ES-I3 (cell line): ENCODE measurements around the gene ANLN.

Experiments
- H3K36me3 ChIP-seq: 2 replicates; pipeline ENCODE4 v1.6.1; 2013; ENCODE audit warnings: mild to moderate bottlenecking, low read length, control low read depth, moderate library complexity; ENCODE audit not compliant: insufficient read depth
- H3K4me1 ChIP-seq: 2 replicates; pipeline ENCODE4 v1.6.1; 2013; ENCODE audit warnings: mild to moderate bottlenecking, control low read depth, low read length; ENCODE audit not compliant: insufficient read depth
- H3K9ac ChIP-seq: 2 replicates; pipeline ENCODE4 v1.6.1; 2013; ENCODE audit warnings: low read depth, mild to moderate bottlenecking, low read length, moderate library complexity
- H3K9me3 ChIP-seq: 2 replicates; pipeline ENCODE4 v1.6.1; 2013; ENCODE audit warnings: mild to moderate bottlenecking, low read length, moderate library complexity; ENCODE audit not compliant: control insufficient read depth, insufficient read depth

The ANLN gene

DNA sequence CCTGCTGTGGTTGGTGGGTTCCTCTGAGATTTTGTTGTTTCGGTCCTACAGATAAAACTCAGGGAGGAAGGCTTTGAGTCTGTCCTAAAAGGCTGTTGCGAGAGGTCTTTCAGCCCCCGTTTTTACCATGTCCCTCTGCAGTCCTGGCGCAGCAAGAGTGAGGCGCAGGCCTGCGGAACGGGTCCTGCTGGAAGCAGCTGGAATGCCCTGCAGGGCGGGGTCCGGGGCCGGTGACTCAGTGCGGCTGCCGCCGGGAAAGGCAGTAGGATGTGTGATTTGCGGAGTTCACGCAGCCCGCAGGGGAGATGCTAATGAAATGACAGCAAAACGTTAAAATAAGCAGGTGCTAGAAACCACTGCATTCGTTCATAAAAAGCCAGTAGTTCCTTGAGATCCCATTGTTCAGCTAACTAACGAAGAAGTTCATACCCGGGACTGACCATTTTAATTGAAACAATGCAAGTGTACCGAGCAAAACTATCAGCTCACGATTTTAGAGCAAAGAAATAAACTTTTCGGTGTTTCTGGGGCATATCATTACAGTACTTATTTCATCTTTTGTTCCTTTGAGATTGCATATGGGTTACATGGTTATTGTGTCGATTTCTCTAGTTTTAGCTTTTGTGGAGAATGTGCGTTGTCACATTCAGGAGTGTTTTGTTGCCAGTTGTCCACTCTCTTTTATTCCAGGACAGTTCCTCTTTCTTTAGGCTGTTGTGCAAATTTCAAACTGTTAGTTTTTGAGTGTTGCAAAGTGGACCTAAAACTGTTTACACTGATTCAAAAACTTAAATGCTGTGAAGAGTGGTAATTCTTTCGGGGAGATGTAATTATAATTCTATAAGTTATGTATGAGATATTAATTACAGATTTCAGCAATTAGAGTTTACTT lies 783 bp downstream of the ANLN start:
- H3K4me1 ChIP-seq: peaks cover 24% of the 10 kb centered on the region
- H3K36me3 ChIP-seq: no peaks in the 10 kb centered on the region
- peaks cover 2% of the 10 kb centered on the region for H3K9me3 ChIP-seq
- peak overlapping the region; percentile 87 for H3K9ac ChIP-seq

DNA sequence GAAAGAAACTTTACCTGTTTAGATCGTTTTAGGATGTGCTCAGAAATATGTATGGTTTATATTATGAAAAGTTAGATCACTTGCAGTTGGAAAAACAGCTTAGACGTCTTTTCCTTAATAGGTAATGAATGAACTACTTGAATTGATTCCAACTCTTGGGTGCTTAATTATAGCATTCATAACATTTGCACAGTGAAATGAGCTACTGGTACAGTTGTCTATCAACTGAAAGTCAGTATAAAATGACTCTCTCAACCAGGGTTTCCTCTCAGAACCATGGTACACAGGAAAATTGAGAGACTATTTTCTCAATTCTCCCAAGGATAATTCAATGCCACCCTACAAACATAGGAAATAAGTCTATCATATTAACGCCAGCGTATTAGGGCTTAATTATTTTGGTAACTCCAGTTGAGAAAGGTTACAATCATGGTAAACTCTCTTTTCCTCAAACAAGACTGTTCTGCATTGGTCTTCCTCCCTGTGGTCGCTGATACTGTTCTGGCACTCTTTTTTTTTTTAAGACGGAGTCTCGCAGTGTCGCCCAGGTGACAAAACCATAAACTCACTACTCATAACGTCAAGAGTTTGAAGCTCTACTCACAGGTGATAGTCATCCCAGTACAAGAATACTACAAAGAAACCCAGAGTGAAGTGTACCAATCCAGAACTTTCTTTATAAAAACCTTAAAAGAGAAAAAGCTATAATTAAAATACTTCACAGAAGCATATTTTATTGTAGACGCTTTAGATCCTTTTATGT lies 2.0 kb downstream of the ANLN start:
- Histone ChIP-seq H3K4me1 (peaks cover 24% of the 10 kb centered on the region), H3K36me3 (peaks cover 3% of the 10 kb centered on the region; the same call in 1 of the 2 replicates), H3K9me3 (peaks cover 4% of the 10 kb centered on the region), H3K9ac (peak overlapping the region; percentile 87)

- H3K9ac ChIP-seq: no peak overlapping the region
- H3K4me1 ChIP-seq: peaks cover 24% of the 10 kb centered on the region
- peaks cover 4% of the 10 kb centered on the region for H3K9me3 ChIP-seq
- peaks cover 3% of the 10 kb centered on the region for H3K36me3 ChIP-seq
Measured at GRCh38 chr7:36393826-36394225, 4.2 kb downstream of the ANLN start.

DNA sequence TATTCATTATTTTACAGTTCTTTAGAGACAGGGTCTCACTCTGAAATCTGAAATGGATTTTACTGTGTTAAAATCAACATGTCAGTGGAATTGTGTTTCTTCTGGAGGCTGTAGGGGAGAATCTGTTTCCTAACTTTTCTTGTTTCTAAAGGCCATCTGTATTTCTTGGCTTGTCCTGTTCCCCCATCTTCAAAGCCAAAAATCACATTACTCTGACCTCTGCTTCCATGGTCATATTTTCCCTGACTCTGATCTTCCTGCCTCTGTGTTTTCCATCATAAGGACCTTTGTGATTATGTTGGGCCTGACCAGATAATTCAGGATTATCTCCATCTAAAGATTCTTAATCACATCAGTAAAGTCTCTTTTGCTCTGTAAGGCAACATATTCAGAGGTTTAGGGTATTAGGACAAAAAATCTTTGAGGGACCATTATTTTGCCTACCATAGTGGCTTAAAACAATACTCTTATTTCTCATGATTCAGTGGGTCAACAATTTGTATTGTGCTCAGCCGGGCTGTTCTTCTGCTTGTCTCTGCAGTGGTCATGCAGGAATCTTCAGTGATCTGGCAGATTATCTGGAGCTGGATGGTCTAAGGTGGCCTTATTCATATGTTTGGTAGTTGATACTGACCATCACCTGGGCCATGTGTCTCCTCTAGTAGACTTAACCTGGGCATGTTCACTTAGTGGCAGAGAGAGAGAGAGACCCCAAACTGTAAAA lies 5.7 kb downstream of the ANLN start:
- Histone ChIP-seq H3K9ac (no peak overlapping the region), H3K36me3 (peaks cover 18% of the 10 kb centered on the region), H3K4me1 (peaks cover 24% of the 10 kb centered on the region), H3K9me3 (peaks cover 4% of the 10 kb centered on the region)

DNA sequence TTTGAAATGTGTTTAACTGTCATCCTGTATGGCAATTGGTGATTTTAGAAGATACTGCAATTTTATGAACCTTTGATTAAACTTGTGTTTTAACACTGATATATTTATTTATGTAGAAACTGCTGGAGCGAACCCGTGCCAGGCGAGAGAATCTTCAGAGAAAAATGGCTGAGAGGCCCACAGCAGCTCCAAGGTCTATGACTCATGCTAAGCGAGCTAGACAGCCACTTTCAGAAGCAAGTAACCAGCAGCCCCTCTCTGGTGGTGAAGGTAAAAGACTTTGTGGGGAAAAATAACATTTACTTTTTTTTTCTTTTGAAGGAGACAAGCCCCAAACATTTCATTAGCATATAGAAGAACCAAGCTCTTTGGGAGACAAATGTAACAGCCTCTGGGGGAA lies 6.5 kb downstream of the ANLN start:
- Histone ChIP-seq H3K36me3 (peaks cover 22% of the 10 kb centered on the region), H3K4me1 (peaks cover 23% of the 10 kb centered on the region), H3K9ac (no peak overlapping the region), H3K9me3 (peaks cover 4% of the 10 kb centered on the region)

- no peak overlapping the region for H3K9ac ChIP-seq
- peaks cover 22% of the 10 kb centered on the region for H3K36me3 ChIP-seq
- H3K4me1 ChIP-seq: peaks cover 5% of the 10 kb centered on the region
- H3K9me3 ChIP-seq: peaks cover 4% of the 10 kb centered on the region
Measured at GRCh38 chr7:36400036-36400435, 10.4 kb downstream of the ANLN start.

DNA sequence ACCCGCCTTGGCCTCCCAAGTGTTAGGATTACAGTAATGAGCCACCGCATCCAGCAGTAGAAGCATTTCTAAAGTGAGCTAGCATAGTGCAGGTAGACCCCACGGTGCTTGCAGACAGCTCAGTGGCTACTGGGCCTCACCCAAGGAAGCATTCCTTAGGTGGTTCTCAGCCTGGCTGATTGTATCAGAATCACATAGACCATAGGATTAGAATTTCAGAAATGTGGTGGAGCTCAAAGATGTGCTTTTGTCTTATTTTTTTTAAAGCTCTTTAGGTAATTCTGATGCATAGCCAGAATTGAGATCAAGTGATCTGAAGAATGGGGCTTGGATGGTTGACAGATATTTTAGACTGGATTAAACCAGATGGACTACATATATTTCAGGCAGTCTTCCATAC lies 10.9 kb downstream of the ANLN start:
- Histone ChIP-seq H3K36me3 (peaks cover 22% of the 10 kb centered on the region), H3K9ac (no peak overlapping the region), H3K9me3 (0 out of 2 replicates have a peak, but pooled peaks cover under 1% of the 10 kb centered on the region), H3K4me1 (peaks cover 11% of the 10 kb centered on the region)

GRCh38 chr7:36403452-36403851 lies 13.8 kb downstream of the ANLN start:
- Histone ChIP-seq H3K9me3 (no peaks in the 10 kb centered on the region), H3K4me1 (peaks cover 19% of the 10 kb centered on the region), H3K36me3 (peaks cover 20% of the 10 kb centered on the region), H3K9ac (no peak overlapping the region)

DNA sequence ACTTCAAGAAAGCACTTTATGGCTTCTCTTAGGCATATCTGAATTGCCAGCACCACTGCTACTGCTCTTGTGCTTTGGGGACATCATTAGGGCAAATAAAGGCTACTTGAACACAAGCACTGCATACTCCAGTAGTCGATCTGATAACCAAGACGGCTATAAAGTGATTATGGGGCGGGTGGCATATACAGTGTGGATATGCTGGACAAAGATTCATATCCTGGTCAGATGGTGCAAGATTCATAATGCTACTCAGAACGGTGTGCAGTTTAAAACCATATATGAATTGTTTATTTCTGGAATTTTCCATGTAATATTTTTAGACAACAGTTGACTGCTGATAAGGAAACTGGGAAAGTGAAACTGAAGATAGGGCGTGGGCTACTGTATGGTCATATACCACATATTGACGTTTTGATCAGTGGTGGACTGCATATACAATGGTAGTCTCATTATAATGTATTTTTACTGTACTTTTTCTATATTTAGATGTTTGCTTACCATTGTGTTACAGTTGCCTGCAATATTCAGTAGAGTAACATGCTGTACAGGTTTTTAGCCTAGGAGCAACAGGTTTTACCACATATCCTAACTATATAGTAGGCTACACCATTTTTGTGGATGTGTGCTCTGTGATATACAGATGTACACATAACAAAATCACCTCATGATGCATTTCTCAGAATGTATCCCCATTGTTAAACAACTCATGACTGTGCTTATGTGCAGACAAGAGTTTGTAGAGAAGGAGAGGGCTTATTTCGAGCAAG lies 15.2 kb downstream of the ANLN start:
- Histone ChIP-seq H3K9ac (no peak overlapping the region), H3K9me3 (no peaks in the 10 kb centered on the region), H3K36me3 (peaks cover 17% of the 10 kb centered on the region), H3K4me1 (peaks cover 19% of the 10 kb centered on the region)

GRCh38 chr7:36405409-36405803 lies 15.7 kb downstream of the ANLN start:
- Histone ChIP-seq H3K9me3 (no peaks in the 10 kb centered on the region), H3K4me1 (peaks cover 19% of the 10 kb centered on the region), H3K36me3 (peaks cover 13% of the 10 kb centered on the region), H3K9ac (no peak overlapping the region)

DNA sequence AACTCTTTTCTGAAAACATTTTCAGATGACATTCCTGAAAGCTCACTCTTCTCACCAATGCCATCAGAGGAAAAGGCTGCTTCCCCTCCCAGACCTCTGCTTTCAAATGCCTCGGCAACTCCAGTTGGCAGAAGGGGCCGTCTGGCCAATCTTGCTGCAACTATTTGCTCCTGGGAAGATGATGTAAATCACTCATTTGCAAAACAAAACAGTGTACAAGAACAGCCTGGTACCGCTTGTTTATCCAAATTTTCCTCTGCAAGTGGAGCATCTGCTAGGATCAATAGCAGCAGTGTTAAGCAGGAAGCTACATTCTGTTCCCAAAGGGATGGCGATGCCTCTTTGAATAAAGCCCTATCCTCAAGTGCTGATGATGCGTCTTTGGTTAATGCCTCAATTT lies 16.5 kb downstream of the ANLN start:
- Histone ChIP-seq H3K9me3 (no peaks in the 10 kb centered on the region), H3K4me1 (peaks cover 19% of the 10 kb centered on the region), H3K36me3 (peaks cover 9% of the 10 kb centered on the region), H3K9ac (no peak overlapping the region)

- no peak overlapping the region for H3K9ac ChIP-seq
- peaks cover 13% of the 10 kb centered on the region for H3K36me3 ChIP-seq
- peaks cover 19% of the 10 kb centered on the region for H3K4me1 ChIP-seq
- H3K9me3 ChIP-seq: no peaks in the 10 kb centered on the region
Measured at GRCh38 chr7:36407636-36408550, 18.2 kb downstream of the ANLN start.

DNA sequence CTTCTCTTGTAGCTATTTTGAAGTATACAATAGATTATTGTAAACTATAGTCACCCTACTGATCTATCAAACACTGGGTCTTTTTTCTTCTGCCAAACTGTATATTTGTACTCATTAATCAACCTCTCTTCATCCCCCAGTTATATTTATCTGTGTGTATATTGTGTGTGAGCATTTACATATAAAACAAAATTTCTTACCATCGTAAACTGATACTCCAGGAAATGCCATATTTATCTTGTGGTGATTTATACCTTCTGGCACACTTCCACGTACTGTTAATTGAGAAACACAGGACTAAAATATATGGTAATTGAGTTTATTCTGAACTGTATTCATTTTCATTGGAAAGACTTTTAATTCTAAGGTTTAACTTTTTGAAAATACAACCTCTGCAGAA lies 18.9 kb downstream of the ANLN start:
- Histone ChIP-seq H3K4me1 (peaks cover 19% of the 10 kb centered on the region), H3K36me3 (peaks cover 13% of the 10 kb centered on the region), H3K9me3 (no peaks in the 10 kb centered on the region), H3K9ac (no peak overlapping the region)
